AG09319 (cell line): ENCODE measurements around the gene CAMK2D.

ENCODE experiments used
- DNase-seq: peaks from one replicate; pipeline ENCODE4 v3.0.0-alpha.2; 2010; ENCODE audit warnings: low read depth; ENCODE audit errors: extremely low read depth
- CTCF ChIP-seq: IDR thresholded peaks from 2 replicates; pipeline ENCODE4 v1.5.1; 2011; ENCODE audit warnings: low read depth, mild to moderate bottlenecking, inconsistent platforms, low read length, moderate library complexity

CAMK2D gene

DNA sequence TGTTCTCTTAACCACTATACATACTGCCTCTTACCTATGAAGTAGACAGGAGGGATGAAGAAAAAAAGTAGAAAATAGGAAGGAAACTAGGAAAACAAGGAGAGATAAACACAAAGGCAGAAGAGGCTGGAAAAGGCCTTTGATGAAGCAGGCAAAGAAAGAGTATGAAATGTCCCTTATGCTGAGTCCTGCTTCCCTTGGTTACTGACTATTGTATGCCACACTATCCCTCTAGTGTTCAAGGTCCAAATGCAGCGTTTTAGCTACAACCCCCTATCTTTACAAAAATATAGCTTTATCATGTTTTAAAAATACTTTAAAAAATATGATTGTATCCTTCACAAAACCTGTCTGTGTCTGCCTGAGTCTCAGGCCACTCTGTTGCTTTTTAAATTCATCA is 233.1 kb downstream of the CAMK2D start:
- no peak for DNase-seq
- TF ChIP-seq CTCF = no peak

- no peak for DNase-seq
- TF ChIP-seq CTCF = no peak
Measured at GRCh38 chr4:113525521-113525920, 236.0 kb downstream of the CAMK2D start.

- TF ChIP-seq CTCF = no peak
- DNase-seq = no peak
Measured at GRCh38 chr4:113524505-113525186, 236.9 kb downstream of the CAMK2D start.

- no peak for TF ChIP-seq CTCF
- no peak for DNase-seq
Measured at GRCh38 chr4:113524096-113524495, 237.4 kb downstream of the CAMK2D start.

DNA sequence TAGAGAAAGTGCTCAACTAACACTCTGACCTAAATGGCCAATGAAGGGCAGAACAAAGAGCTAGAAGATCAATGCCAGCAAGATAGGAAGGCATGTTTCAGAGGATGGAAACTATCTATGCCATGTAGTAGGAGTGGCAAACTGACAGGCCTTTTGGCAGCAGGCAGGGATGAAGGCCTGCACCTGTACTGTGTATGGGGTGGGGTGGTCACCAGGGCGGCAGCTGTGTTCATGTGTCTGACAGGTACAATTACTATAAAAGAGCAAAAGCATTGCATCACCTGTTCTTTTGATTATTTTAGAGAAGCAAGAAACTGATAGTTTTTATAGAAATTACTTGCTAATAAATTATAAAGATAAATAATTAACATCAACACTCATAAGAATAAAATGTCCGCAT is 239.1 kb downstream of the CAMK2D start:
- TF ChIP-seq CTCF = no peak
- no peak for DNase-seq

DNA sequence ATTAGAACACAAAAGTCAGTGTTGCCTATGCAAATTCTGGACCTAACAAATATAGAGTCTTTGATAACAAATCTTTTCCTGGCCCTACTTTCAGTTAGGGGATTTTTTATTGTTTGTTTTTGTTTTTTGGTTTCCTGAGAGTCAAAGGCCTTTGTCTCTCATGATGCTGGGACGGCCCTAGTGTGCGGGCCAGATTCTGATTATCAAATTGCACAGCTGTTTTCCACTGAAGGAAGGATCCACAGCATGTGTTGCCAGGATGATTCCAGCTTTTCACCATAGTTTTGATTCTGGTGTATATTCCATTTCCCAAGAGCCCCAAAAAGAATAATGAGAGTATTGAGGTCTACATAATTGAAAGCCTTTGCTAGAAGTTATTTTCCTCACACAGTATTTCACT is 248.2 kb downstream of the CAMK2D start:
- no peak for DNase-seq
- TF ChIP-seq CTCF = no peak

GRCh38 chr4:113512880-113513279 is 248.7 kb downstream of the CAMK2D start:
- no peak for TF ChIP-seq CTCF
- DNase-seq = no peak
